Hepatocyte (in vitro differentiated cells): ENCODE measurements around the gene SIL1.

Experiments
- EZH2 ChIP-seq: fragments of 200-600 bp; sonication (generic); IDR thresholded peaks from 2 replicates; pipeline ENCODE4 v1.6.1; 2016; ENCODE audit warnings: antibody characterized with exemption, mild to moderate bottlenecking, borderline replicate concordance
- EZH2phosphoT487 ChIP-seq: fragments of 200-600 bp; sonication (generic); IDR thresholded peaks from one replicate; pipeline ENCODE4 v1.6.1; 2018; ENCODE audit warnings: antibody characterized with exemption, mild to moderate bottlenecking, low read depth, moderate library complexity; ENCODE audit not compliant: unreplicated experiment, severe bottlenecking
- TF ChIP-seq, protein P1 (sequence below): fragments of 200-600 bp; sonication (generic); IDR thresholded peaks from 2 replicates; pipeline ENCODE4 v1.5.1; 2016; ENCODE audit warnings: antibody characterized with exemption, mild to moderate bottlenecking; ENCODE audit not compliant: poor library complexity

GRCh38 chr5:138986186-138986800 lies 211.9 kb downstream of the SIL1 start:
- TF ChIP-seq, protein P1, sequence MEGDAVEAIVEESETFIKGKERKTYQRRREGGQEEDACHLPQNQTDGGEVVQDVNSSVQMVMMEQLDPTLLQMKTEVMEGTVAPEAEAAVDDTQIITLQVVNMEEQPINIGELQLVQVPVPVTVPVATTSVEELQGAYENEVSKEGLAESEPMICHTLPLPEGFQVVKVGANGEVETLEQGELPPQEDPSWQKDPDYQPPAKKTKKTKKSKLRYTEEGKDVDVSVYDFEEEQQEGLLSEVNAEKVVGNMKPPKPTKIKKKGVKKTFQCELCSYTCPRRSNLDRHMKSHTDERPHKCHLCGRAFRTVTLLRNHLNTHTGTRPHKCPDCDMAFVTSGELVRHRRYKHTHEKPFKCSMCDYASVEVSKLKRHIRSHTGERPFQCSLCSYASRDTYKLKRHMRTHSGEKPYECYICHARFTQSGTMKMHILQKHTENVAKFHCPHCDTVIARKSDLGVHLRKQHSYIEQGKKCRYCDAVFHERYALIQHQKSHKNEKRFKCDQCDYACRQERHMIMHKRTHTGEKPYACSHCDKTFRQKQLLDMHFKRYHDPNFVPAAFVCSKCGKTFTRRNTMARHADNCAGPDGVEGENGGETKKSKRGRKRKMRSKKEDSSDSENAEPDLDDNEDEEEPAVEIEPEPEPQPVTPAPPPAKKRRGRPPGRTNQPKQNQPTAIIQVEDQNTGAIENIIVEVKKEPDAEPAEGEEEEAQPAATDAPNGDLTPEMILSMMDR, result no peak
- no peak for TF ChIP-seq EZH2
- no peak for TF ChIP-seq EZH2phosphoT487
